GM12872 (cell line): ENCODE measurements around the gene WWC1.

ENCODE experiments used
- TF ChIP-seq, protein P1 (sequence below): IDR thresholded peaks from 3 replicates; pipeline ENCODE4 v1.5.1; 2011; ENCODE audit warnings: low read depth, mild to moderate bottlenecking, low read length, moderate library complexity; ENCODE audit not compliant: insufficient read depth

The WWC1 gene

DNA sequence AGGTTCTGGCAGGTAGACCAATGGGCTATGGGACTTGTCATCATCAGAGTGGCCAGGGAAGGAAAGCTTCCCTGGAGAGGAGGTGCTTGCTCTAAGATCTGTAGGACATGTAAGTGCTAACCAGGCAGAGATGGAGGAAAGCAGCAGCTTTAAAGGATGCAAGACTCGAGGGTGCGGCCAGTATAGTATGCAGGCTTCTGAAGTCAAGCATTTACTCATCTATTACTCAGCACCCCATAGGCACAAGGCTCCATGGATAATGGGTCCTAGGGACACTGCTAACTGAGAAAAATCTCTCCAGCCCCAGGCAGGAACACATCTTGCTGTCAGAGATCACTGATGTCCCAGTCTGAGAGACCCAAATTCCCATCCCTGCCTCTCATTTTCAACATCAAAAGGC lies 49.7 kb downstream of the WWC1 start:
- TF ChIP-seq, protein P1, sequence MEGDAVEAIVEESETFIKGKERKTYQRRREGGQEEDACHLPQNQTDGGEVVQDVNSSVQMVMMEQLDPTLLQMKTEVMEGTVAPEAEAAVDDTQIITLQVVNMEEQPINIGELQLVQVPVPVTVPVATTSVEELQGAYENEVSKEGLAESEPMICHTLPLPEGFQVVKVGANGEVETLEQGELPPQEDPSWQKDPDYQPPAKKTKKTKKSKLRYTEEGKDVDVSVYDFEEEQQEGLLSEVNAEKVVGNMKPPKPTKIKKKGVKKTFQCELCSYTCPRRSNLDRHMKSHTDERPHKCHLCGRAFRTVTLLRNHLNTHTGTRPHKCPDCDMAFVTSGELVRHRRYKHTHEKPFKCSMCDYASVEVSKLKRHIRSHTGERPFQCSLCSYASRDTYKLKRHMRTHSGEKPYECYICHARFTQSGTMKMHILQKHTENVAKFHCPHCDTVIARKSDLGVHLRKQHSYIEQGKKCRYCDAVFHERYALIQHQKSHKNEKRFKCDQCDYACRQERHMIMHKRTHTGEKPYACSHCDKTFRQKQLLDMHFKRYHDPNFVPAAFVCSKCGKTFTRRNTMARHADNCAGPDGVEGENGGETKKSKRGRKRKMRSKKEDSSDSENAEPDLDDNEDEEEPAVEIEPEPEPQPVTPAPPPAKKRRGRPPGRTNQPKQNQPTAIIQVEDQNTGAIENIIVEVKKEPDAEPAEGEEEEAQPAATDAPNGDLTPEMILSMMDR: no peak

DNA sequence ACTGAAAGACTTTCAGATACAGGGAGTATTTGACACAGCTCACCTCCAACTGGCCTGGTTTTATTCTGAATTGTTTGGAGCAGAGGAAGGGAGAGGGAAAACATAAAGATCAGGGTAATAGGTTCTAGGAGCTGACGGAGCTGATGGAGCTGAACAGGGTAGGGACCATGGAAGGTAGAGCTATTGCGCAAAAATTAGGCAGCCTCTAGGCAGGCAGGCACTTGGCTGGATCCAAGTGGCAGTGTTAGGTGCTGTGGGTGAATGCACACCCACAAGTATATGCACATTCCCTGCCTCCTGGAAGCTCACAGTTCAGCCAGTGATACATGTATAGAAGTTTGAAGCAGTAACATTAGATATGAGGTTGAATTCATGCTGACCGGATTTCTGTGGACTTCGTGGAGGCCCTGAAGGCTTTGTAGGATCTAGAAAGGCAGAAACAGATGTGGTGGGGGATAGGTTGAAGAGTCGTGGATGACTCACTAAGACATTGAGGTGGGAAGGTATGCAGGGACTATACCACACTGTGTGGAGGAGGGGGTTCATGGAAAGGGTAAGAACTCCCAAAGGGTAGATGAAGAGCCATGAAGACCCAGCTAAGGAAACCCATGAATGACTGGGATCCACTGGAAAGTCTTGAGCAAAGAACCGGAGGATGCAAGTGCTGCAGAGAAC lies 50.8 kb downstream of the WWC1 start:
- TF ChIP-seq, protein P1: no peak

DNA sequence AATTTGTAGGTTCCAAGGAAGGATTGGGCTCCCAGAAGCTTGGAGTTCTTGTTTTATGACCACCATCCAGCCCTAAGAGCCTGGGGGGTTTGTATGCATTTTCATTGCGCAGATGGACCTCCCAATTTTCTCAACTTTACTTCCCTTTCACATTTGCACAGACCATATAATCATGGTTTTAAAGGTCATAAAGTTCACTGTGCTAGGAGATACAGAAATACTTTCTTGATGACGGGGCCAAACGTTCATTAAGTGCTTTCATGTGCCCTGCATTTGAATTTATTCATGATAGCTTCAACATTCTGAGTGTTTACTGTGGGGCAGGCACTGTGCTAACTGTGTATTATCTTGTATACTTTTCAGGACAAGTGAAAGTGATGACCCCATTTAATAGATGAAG lies 51.5 kb downstream of the WWC1 start:
- TF ChIP-seq, protein P1: no peak

DNA sequence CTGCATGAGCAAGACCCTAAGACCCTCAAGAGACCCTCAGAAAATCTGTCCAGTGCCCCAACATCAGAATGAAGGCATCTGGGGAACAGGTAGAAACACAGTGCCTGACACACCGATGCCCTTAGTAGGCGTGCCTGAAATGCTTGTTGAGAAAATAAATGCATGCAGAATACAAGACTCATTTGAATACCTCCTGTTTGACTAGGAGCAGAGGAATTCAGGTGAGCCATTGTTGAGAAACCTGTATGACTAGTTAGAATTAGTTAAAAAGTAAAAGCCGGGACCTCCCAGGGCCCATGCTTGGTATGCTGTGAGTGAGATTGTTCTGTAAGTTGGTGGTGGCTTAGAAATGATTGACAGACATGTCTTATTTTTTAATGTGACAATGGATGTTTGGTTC lies 55.0 kb downstream of the WWC1 start:
- TF ChIP-seq, protein P1: no peak

DNA sequence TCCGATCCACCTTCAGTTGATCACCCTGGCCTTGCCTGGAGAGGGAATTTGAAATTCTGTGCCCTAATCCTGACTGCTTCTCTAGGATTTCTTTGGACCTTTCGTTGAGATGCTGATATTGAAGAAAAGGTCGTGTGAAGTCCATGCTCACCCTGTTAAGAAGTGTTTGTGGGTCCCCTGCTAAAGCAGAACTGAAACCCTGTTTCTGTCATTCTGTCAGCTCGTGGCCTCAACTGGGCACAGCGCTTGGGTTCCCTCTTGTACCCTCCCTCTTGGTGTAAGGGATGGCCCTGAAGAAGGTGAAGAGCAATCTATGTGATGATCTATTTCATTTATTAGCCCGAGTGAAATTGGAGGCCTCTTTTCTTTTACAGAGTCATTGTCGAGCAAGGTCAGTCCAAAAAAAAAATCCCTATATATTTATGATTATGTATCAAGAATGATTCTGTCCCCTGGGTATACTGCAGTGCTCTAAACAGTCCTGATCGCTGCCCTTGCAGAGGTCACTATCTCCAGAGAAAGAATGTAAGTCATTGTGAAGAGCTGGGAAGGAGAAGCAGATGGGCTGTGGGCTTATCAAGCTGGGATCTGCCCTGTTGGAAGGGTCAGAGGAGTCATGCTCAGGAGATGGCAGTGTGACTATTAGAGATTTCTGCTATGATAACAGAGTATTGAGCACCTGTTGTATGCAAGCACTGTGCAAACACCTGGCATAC lies 56.1 kb downstream of the WWC1 start:
- TF ChIP-seq, protein P1: no peak

DNA sequence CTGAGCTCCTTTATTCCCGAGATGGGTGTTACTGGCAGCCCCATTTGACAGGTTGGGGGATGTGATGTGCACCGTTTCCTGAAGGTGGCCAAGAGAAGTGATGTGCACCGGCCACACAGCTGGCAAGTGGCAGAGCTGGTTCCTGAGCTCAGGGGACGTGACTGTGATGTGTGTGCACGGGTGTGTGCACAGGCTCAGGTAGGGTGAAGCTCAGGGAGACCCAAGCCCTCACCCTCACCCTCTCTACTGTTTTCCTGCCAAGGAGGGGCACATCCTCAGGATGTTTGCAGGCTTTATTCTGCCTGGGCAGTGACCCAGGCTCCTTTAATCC lies 56.6 kb downstream of the WWC1 start:
- TF ChIP-seq, protein P1: no peak

DNA sequence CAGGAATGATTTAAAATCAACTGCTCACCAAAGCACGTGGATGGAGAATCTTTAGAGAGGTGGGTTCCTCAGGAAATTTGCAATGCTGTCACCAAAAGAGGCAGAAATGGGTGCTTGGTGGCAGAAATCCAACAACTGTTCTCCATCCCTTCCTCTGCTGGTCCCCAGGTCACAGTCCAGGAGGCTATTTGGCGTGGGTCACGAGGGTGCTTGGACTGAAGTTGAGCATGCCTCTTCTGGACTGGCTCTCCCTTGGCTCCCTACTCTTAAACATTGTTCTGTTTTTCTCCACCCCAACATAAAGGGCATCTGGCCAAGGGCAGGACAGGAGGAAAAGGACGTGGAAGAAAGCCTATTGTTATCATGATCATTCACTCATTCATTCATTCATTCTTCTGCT lies 58.9 kb downstream of the WWC1 start:
- TF ChIP-seq, protein P1: no peak
